ENCODE data around the gene TRUB1. TPM values are rescaled to one million over a fixed set of nuclear protein-coding genes. Genes with fewer than 3 reads are reported as not detected.
"Not testable (repeated sequence)": the region's sequence is repeated elsewhere in the genome, so short reads cannot be mapped to it uniquely, and the experiment has no call there.

TRUB1 gene
- total RNA-seq, 2 experiments from 2014 or later = 18.7 to 25.1 TPM

- no TSS peak for BruUV-seq (replicated peaks)
- CTCF ChIA-PET (ENCODE audit: unreplicated experiment) = no interaction called here
- intact Hi-C loops (cut with micrococcal nuclease; ENCODE audit: unreplicated experiment) = no loop called here
Observed at GRCh38 chr10:114894911-114895310, 43.1 kb upstream of the TRUB1 start.

DNA sequence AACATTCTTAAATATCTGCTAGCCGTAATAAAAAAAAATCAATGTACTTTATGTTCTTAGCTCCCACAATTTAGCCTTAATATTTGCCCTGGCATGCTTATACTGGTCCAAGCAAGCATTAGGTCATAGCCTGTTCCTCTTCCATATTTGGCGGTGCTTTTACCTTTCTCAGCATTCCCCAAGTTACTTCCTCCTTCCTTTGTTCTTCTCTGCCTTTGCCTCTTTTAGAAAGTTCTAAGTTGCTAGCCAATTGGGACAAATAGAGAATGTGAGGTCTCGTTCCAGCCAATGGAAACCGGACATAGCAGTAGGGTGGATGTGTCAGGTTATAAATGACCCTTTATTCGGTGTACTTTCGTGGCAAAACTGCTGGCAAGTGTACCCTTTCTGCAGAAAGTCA lies 41.0 kb upstream of the TRUB1 start:
- DNase-seq (ENCODE audit: low spot score); H3K79me2 ChIP-seq (ENCODE audit: insufficient read depth, low read depth, low read length); POLR2A ChIA-PET; CTCF ChIA-PET (ENCODE audit: unreplicated experiment); BruUV-seq (replicated peaks); H3K4me1 ChIP-seq (ENCODE audit: insufficient read depth, low read length, poor library complexity, severe bottlenecking); H3K36me3 ChIP-seq (ENCODE audit: insufficient read depth, low read length); H4K20me1 ChIP-seq (ENCODE audit: insufficient read depth, low read length); H3K9me2 ChIP-seq (ENCODE audit: insufficient read depth, low read length); H3K4me2 ChIP-seq (ENCODE audit: low read length); H3K27ac ChIP-seq (ENCODE audit: low read depth, low read length, poor library complexity, severe bottlenecking); H2AFZ ChIP-seq (ENCODE audit: low read length); H3K9me3 ChIP-seq (ENCODE audit: low read length); intact Hi-C loops (cut with micrococcal nuclease; ENCODE audit: unreplicated experiment); H3K4me3 ChIP-seq (ENCODE audit: low read depth, low read length, poor library complexity, severe bottlenecking): not testable (repeated sequence)

More at GRCh38 chr10:114894911-114895310, 43.1 kb upstream of the TRUB1 start:
- POLR2A ChIA-PET = interaction anchor here (1.4 kb wide), 1 partner anchor 15 kb away, joined by 3 read pairs; no protein-coding TSS in a partner anchor
- H3K4me1 ChIP-seq (ENCODE audit: insufficient read depth, low read length, poor library complexity, severe bottlenecking) = no peaks in the 10 kb centered on the region
- no peak overlapping the region for H3K4me2 ChIP-seq (ENCODE audit: low read length)
- H2AFZ ChIP-seq (ENCODE audit: low read length) = no peak overlapping the region
- no peak for DNase-seq (ENCODE audit: low spot score)
- no peaks in the 10 kb centered on the region for H3K9me3 ChIP-seq (ENCODE audit: low read length)
- no peak overlapping the region for H3K27ac ChIP-seq (ENCODE audit: low read depth, low read length, poor library complexity, severe bottlenecking)
- no peaks in the 10 kb centered on the region for H3K9me2 ChIP-seq (ENCODE audit: insufficient read depth, low read length)
- TF ChIP-seq, protein P1, sequence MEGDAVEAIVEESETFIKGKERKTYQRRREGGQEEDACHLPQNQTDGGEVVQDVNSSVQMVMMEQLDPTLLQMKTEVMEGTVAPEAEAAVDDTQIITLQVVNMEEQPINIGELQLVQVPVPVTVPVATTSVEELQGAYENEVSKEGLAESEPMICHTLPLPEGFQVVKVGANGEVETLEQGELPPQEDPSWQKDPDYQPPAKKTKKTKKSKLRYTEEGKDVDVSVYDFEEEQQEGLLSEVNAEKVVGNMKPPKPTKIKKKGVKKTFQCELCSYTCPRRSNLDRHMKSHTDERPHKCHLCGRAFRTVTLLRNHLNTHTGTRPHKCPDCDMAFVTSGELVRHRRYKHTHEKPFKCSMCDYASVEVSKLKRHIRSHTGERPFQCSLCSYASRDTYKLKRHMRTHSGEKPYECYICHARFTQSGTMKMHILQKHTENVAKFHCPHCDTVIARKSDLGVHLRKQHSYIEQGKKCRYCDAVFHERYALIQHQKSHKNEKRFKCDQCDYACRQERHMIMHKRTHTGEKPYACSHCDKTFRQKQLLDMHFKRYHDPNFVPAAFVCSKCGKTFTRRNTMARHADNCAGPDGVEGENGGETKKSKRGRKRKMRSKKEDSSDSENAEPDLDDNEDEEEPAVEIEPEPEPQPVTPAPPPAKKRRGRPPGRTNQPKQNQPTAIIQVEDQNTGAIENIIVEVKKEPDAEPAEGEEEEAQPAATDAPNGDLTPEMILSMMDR (conservative IDR thresholded peaks at IDR 0.05; ENCODE audit: low read length) = no peak
- H3K36me3 ChIP-seq (ENCODE audit: insufficient read depth, low read length) = no peaks in the 10 kb centered on the region
- no peaks in the 10 kb centered on the region for H4K20me1 ChIP-seq (ENCODE audit: insufficient read depth, low read length)
- no peak overlapping the region for H3K4me3 ChIP-seq (ENCODE audit: low read depth, low read length, poor library complexity, severe bottlenecking)
- H3K79me2 ChIP-seq (ENCODE audit: insufficient read depth, low read depth, low read length) = no peaks in the 10 kb centered on the region

DNA sequence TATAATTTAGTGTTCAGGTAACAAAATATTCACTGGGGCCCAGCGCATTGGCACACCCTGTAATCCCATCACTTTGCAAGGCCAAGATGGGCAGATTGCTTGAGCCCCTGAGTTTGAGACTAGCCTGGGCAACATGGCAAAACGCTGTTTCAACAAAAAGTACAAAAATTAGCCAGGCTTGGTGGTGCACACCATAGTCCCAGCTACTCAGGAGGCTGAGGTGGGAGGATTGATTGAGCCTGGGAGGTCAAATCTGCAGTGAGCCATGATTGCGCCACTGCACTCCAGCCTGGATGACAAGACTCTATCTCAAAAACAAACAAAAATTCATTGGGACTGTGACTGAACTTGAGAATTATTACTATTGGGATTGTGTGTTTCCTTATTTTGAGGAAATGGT lies 40.4 kb upstream of the TRUB1 start:
- no peak overlapping the region for H2AFZ ChIP-seq (ENCODE audit: low read length)
- H3K79me2 ChIP-seq (ENCODE audit: insufficient read depth, low read depth, low read length) = no peaks in the 10 kb centered on the region
- POLR2A ChIA-PET = no interaction called here
- H3K9me2 ChIP-seq (ENCODE audit: insufficient read depth, low read length) = no peaks in the 10 kb centered on the region
- no peaks in the 10 kb centered on the region for H3K36me3 ChIP-seq (ENCODE audit: insufficient read depth, low read length)
- H3K4me1 ChIP-seq (ENCODE audit: insufficient read depth, low read length, poor library complexity, severe bottlenecking) = no peaks in the 10 kb centered on the region
- H3K4me2 ChIP-seq (ENCODE audit: low read length) = no peak overlapping the region
- H3K27ac ChIP-seq (ENCODE audit: low read depth, low read length, poor library complexity, severe bottlenecking) = no peak overlapping the region
- no TSS peak for BruUV-seq (replicated peaks)
- no peaks in the 10 kb centered on the region for H3K9me3 ChIP-seq (ENCODE audit: low read length)
- TF ChIP-seq, protein P1 (conservative IDR thresholded peaks at IDR 0.05; ENCODE audit: low read length) = no peak
- no peak for TF ChIP-seq EZH2phosphoT487 (IDR thresholded peaks at IDR 0.05; ENCODE audit: borderline replicate concordance, low read depth, low read length)
- CTCF ChIA-PET (ENCODE audit: unreplicated experiment) = no interaction called here
- no peak overlapping the region for H3K4me3 ChIP-seq (ENCODE audit: low read depth, low read length, poor library complexity, severe bottlenecking)
- DNase-seq (ENCODE audit: low spot score) = no peak
- intact Hi-C loops (cut with micrococcal nuclease; ENCODE audit: unreplicated experiment) = no loop called here
- no peaks in the 10 kb centered on the region for H4K20me1 ChIP-seq (ENCODE audit: insufficient read depth, low read length)

Data from OCI-LY7 (cell line).